HUES6 (cell line): Measurements from ENCODE around the gene DCLRE1C.
"Not testable (repeated sequence)": the region's sequence is repeated elsewhere in the genome, so short reads cannot be mapped to it uniquely, and the experiment has no call there.

Experiments
- H3K27ac ChIP-seq: 2 replicates; pipeline ENCODE4 v1.7.0; 2013; ENCODE audit warnings: low read depth, mild to moderate bottlenecking, low read length, inconsistent platforms
- H3K27me3 ChIP-seq: 2 replicates; pipeline ENCODE4 v1.6.1; 2013; ENCODE audit warnings: low read length; ENCODE audit not compliant: control insufficient read depth, insufficient read depth
- H3K36me3 ChIP-seq: 2 replicates; pipeline ENCODE4 v1.6.1; 2013; ENCODE audit warnings: low read length; ENCODE audit not compliant: control insufficient read depth, insufficient read depth
- H3K4me1 ChIP-seq: 2 replicates; pipeline ENCODE4 v1.6.1; 2013; ENCODE audit warnings: low read length; ENCODE audit not compliant: control insufficient read depth, insufficient read depth
- H3K4me3 ChIP-seq: 2 replicates; pipeline ENCODE4 v1.5.1; 2013; ENCODE audit warnings: low read depth, low read length
- H3K9ac ChIP-seq: one replicate; pipeline ENCODE4 v1.6.1; 2013; ENCODE audit warnings: mild to moderate bottlenecking, low read length
- H3K9me3 ChIP-seq: 2 replicates; pipeline ENCODE4 v1.6.1; 2013; ENCODE audit warnings: low read depth, low read length; ENCODE audit not compliant: control insufficient read depth, insufficient read depth

DCLRE1C gene

GRCh38 chr10:14954001-14954770 is at the start of gene DCLRE1C:
Gene DCLRE1C, minus strand, starts transcription at chr10:14954096. Its CDS starts 86 bp downstream, at chr10:14954010.
- no peak within 1 kb of the TSS for H3K27ac ChIP-seq
- H3K4me3 ChIP-seq = peak within 1 kb of the TSS; percentile 88
- H3K4me1 ChIP-seq = peaks cover 13% of the 10 kb centered on the region
- H3K36me3 ChIP-seq = no peaks in the 10 kb centered on the region
- peak within 1 kb of the TSS; percentile 61 for H3K9ac ChIP-seq
- peaks cover 27% of the 10 kb centered on the region for H3K27me3 ChIP-seq
- no peaks in the 10 kb centered on the region for H3K9me3 ChIP-seq

GRCh38 chr10:14995964-14996565 is 42.2 kb upstream of the DCLRE1C start:
- H3K36me3 ChIP-seq = no peaks in the 10 kb centered on the region
- no peak overlapping the region for H3K27ac ChIP-seq
- H3K9me3 ChIP-seq = no peaks in the 10 kb centered on the region
- H3K4me1 ChIP-seq = peaks cover 5% of the 10 kb centered on the region; the same call in 1 of the 2 replicates
- peaks cover 3% of the 10 kb centered on the region; the same call in 1 of the 2 replicates for H3K27me3 ChIP-seq
- H3K4me3 ChIP-seq = no peak overlapping the region
- no peak overlapping the region for H3K9ac ChIP-seq

- not testable (repeated sequence) for H3K36me3 ChIP-seq, H3K9me3 ChIP-seq, H3K27ac ChIP-seq, H3K4me1 ChIP-seq, H3K9ac ChIP-seq, H3K4me3 ChIP-seq, H3K27me3 ChIP-seq
Measured at GRCh38 chr10:14993500-14994455, 39.9 kb upstream of the DCLRE1C start.

GRCh38 chr10:14992336-14992735 is 38.4 kb upstream of the DCLRE1C start:
- not testable (repeated sequence) for H3K4me1 ChIP-seq, H3K27ac ChIP-seq, H3K4me3 ChIP-seq, H3K9me3 ChIP-seq, H3K36me3 ChIP-seq, H3K9ac ChIP-seq, H3K27me3 ChIP-seq

- not testable (repeated sequence) for H3K27ac ChIP-seq, H3K4me3 ChIP-seq, H3K27me3 ChIP-seq, H3K9ac ChIP-seq, H3K4me1 ChIP-seq, H3K36me3 ChIP-seq, H3K9me3 ChIP-seq
Measured at GRCh38 chr10:14991035-14991749, 37.3 kb upstream of the DCLRE1C start.

GRCh38 chr10:14989552-14989951 is 35.7 kb upstream of the DCLRE1C start:
- H3K27ac ChIP-seq, H3K4me1 ChIP-seq, H3K36me3 ChIP-seq, H3K4me3 ChIP-seq, H3K27me3 ChIP-seq, H3K9me3 ChIP-seq, H3K9ac ChIP-seq: not testable (repeated sequence)

- Histone ChIP-seq H3K9ac (no peak overlapping the region), H3K36me3 (no peaks in the 10 kb centered on the region), H3K27me3 (no peaks in the 10 kb centered on the region; the same call in 1 of the 2 replicates), H3K4me1 (no peaks in the 10 kb centered on the region), H3K27ac (no peak overlapping the region), H3K4me3 (no peak overlapping the region), H3K9me3 (no peaks in the 10 kb centered on the region)
Measured at GRCh38 chr10:14982744-14983143, 28.8 kb upstream of the DCLRE1C start.

GRCh38 chr10:14975672-14976273 is 21.9 kb upstream of the DCLRE1C start:
- no peak overlapping the region for H3K27ac ChIP-seq

GRCh38 chr10:14974153-14974998 is 20.5 kb upstream of the DCLRE1C start:
- not testable (repeated sequence) for H3K36me3 ChIP-seq, H3K9ac ChIP-seq, H3K27ac ChIP-seq, H3K9me3 ChIP-seq, H3K4me3 ChIP-seq, H3K4me1 ChIP-seq
- peaks cover 25% of the 10 kb centered on the region for H3K27me3 ChIP-seq

More at GRCh38 chr10:14975672-14976273, 21.9 kb upstream of the DCLRE1C start:
- Histone ChIP-seq H3K4me1 (no peaks in the 10 kb centered on the region), H3K36me3 (no peaks in the 10 kb centered on the region), H3K9me3 (no peaks in the 10 kb centered on the region), H3K4me3 (no peak overlapping the region), H3K27me3 (peaks cover 12% of the 10 kb centered on the region; the same call in 1 of the 2 replicates), H3K9ac (no peak overlapping the region)
